HepG2 (cell line): ENCODE measurements around the gene ELF2. TPM values are rescaled to one million over a fixed set of nuclear protein-coding genes. Genes with fewer than 3 reads are reported as not detected.
A peak's percentile ranks its signal among the peaks of the same experiment; 100 is the strongest.

Experiments used
- AHDC1 ChIP-seq: sonication (generic); formaldehyde crosslinking; IDR thresholded peaks from 2 replicates; pipeline ENCODE4 v1.5.1; 2020; ENCODE audit warnings: mild to moderate bottlenecking, missing genetic modification reagents, borderline replicate concordance
- CENPBD1 ChIP-seq: sonication (generic); formaldehyde crosslinking; IDR thresholded peaks from 2 replicates; pipeline ENCODE4 v1.8.0; 2022; ENCODE audit warnings: missing genetic modification reagents, low read depth, mild to moderate bottlenecking, borderline replicate concordance
- E2F1 ChIP-seq: sonication (generic); formaldehyde crosslinking; IDR thresholded peaks from 2 replicates; pipeline ENCODE4 v1.5.0; 2020; ENCODE audit warnings: missing genetic modification reagents
- ERF ChIP-seq: IDR thresholded peaks from 2 replicates; pipeline ENCODE4 v1.6.1; 2018; ENCODE audit warnings: missing biosample characterization, missing genetic modification reagents
- FOXA3 ChIP-seq: IDR thresholded peaks from 2 replicates; pipeline ENCODE4 v1.6.1; 2016; ENCODE audit warnings: missing genetic modification reagents, missing compliant biosample characterization
- FOXK1 ChIP-seq: sonication (generic); formaldehyde crosslinking; IDR thresholded peaks from 2 replicates; pipeline ENCODE4 v1.4.0; 2020; ENCODE audit warnings: low read depth, missing genetic modification reagents, borderline replicate concordance
- HES4 ChIP-seq: sonication (generic); formaldehyde crosslinking; IDR thresholded peaks from 2 replicates; pipeline ENCODE4 v1.9.0; 2021; ENCODE audit warnings: mild to moderate bottlenecking, missing genetic modification reagents, borderline replicate concordance
- KAT8 ChIP-seq: IDR thresholded peaks from 2 replicates; pipeline ENCODE4 v1.6.1; 2016; ENCODE audit warnings: missing genetic modification reagents, missing compliant biosample characterization
- KLF11 ChIP-seq: IDR thresholded peaks from 2 replicates; pipeline ENCODE4 v1.6.1; 2016; ENCODE audit warnings: missing compliant biosample characterization
- MAFG ChIP-seq: sonication (generic); formaldehyde crosslinking; IDR thresholded peaks from 2 replicates; pipeline ENCODE4 v1.5.1; 2020; ENCODE audit warnings: mild to moderate bottlenecking, missing genetic modification reagents
- MED1 ChIP-seq: sonication (generic); formaldehyde crosslinking; IDR thresholded peaks from 2 replicates; pipeline ENCODE4 v1.4.0; 2020; ENCODE audit warnings: missing genetic modification reagents
- NFE2L1 ChIP-seq: sonication (generic); formaldehyde crosslinking; IDR thresholded peaks from 2 replicates; pipeline ENCODE4 v1.4.0; 2020; ENCODE audit warnings: missing genetic modification reagents, mild to moderate bottlenecking, borderline replicate concordance
- NONO ChIP-seq, 2 experiments: fragments of 450-650 bp in 1 of 2; sonication (generic) in 1 of 2; formaldehyde crosslinking in 1 of 2; IDR thresholded peaks in 1 of 2; conservative IDR thresholded peaks in 1 of 2; 2 replicates each; pipeline versions ENCODE4 v1.6.1 to v1.8.0; 2017 to 2022; ENCODE audit warnings: mild to moderate bottlenecking in 1 of 2, missing genetic modification reagents in 1 of 2, moderate library complexity in 1 of 2
- POLR2A ChIP-seq, 2 experiments: IDR thresholded peaks; 2 replicates each; pipeline ENCODE4 v1.6.1; 2011; ENCODE audit warnings: low read depth in 2 of 2, low read length in 2 of 2, mild to moderate bottlenecking in 1 of 2, moderate library complexity in 1 of 2; ENCODE audit not compliant: insufficient read depth in 1 of 2
- POLR2AphosphoS5 ChIP-seq: IDR thresholded peaks from 2 replicates; pipeline ENCODE4 v1.6.1; 2012; ENCODE audit warnings: low read depth, low read length
- SIX1 ChIP-seq: sonication (generic); formaldehyde crosslinking; IDR thresholded peaks from 2 replicates; pipeline ENCODE4 v1.4.0; 2020; ENCODE audit warnings: missing genetic modification reagents, borderline replicate concordance
- TBX2 ChIP-seq: sonication (generic); formaldehyde crosslinking; IDR thresholded peaks from 2 replicates; pipeline ENCODE4 v1.5.0; 2020; ENCODE audit warnings: missing genetic modification reagents, mild to moderate bottlenecking, borderline replicate concordance
- TRIM24 ChIP-seq: sonication (generic); formaldehyde crosslinking; IDR thresholded peaks from 2 replicates; pipeline ENCODE4 v1.8.0; 2022; ENCODE audit warnings: mild to moderate bottlenecking, missing genetic modification reagents
- ZNF556 ChIP-seq: sonication (generic); formaldehyde crosslinking; IDR thresholded peaks from 2 replicates; pipeline ENCODE4 v1.4.0; 2020; ENCODE audit warnings: mild to moderate bottlenecking, missing genetic modification reagents, borderline replicate concordance
- ZNF589 ChIP-seq: sonication (generic); formaldehyde crosslinking; conservative IDR thresholded peaks from 2 replicates; pipeline ENCODE4 v1.8.0; 2022; ENCODE audit warnings: mild to moderate bottlenecking, moderate library complexity, missing genetic modification reagents
- ZNF883 ChIP-seq: sonication (generic); formaldehyde crosslinking; IDR thresholded peaks from 2 replicates; pipeline ENCODE4 v1.5.1; 2020; ENCODE audit warnings: mild to moderate bottlenecking, missing genetic modification reagents; ENCODE audit errors: not compliant biosample characterization
- ZNF891 ChIP-seq: sonication (generic); formaldehyde crosslinking; IDR thresholded peaks from 2 replicates; pipeline ENCODE4 v1.5.0; 2020; ENCODE audit warnings: mild to moderate bottlenecking, missing genetic modification reagents
- ZSCAN30 ChIP-seq: sonication (generic); formaldehyde crosslinking; IDR thresholded peaks from 2 replicates; pipeline ENCODE4 v1.5.0; 2020; ENCODE audit warnings: mild to moderate bottlenecking, missing genetic modification reagents
- polyA plus RNA-seq, 8 experiments: library from polyadenylated mRNA; depleted of rRNA in 3 of 8; stranded (reverse) in 7 of 8; unstranded in 1 of 8; fragments of >200 nt; fragmentation: Illumina TruSeq in 4 of 8; extraction: Trizol in 4 of 8; gene quantifications; 2 replicates each; pipeline versions ENCODE4 v1.2.1 to v1.2.3, GENCODE V29; 2011 to 2016; ENCODE audit warnings: low read depth in 4 of 8, missing spikeins in 1 of 8, mixed read lengths in 1 of 8; ENCODE audit not compliant: insufficient read depth in 1 of 8
- total RNA-seq, 5 experiments: library from RNA; depleted of rRNA; stranded (reverse); fragments of >200 nt; fragmentation: Illumina TruSeq; extraction: Trizol; gene quantifications; 2 replicates each; pipeline ENCODE4 v1.2.3, GENCODE V29; 2016; ENCODE audit warnings: low read depth in 1 of 5

ELF2 gene
- total and polyA plus RNA-seq, 2 of the 13 experiments (the other 11 are each of a cell fraction or from before 2014, with no cell fraction given), result 28.6 to 35.4 TPM

GRCh38 chr4:139015269-139015947 lies 161.6 kb downstream of the ELF2 start, which contains the start of gene NOCT (continued):
- TF ChIP-seq KAT8 (CRISPR knock-in tag) (peak; percentile 58; the same call in 1 of the 2 replicates), MAFG (no peak; the same call in 1 of the 2 replicates), ZNF556 (CRISPR knock-in tag) (0 out of 2 replicates have a peak, but pooled peaks have one; percentile 15), TRIM24 (CRISPR knock-in tag) (no peak), POLR2AphosphoS5 (peak; percentile 92), AHDC1 (CRISPR knock-in tag) (peak; percentile 52; the same call in 1 of the 2 replicates), ERF (peak; percentile 15; the same call in 1 of the 2 replicates), KLF11 (CRISPR knock-in tag) (no peak), NONO (IDR thresholded peaks at IDR 0.05) (no peak), NONO (CRISPR knock-in tag; conservative IDR thresholded peaks at IDR 0.05) (peak; percentile 94), NFE2L1 (CRISPR knock-in tag) (no peak), CENPBD1 (CRISPR knock-in tag) (no peak), FOXA3 (CRISPR knock-in tag) (0 out of 2 replicates have a peak, but pooled peaks have one; percentile 18), FOXK1 (CRISPR knock-in tag) (0 out of 2 replicates have a peak, but pooled peaks have one; percentile 65), HES4 (CRISPR knock-in tag) (peak; percentile 75), ZNF589 (CRISPR knock-in tag) (peak; percentile 71; the same call in 1 of the 2 replicates), SIX1 (CRISPR knock-in tag) (0 out of 2 replicates have a peak, but pooled peaks have one; percentile 11), ZSCAN30 (CRISPR knock-in tag) (0 out of 2 replicates have a peak, but pooled peaks have one; percentile 57), ZNF883 (CRISPR knock-in tag) (peak; percentile 45), E2F1 (CRISPR knock-in tag) (peak; percentile 63; the same call in 1 of the 2 replicates), MED1 (peak; percentile 35), POLR2A (IDR thresholded peaks at IDR 0.05; ENCODE audit: insufficient read depth in 1 of 2, low read depth in 2 of 2, low read length in 2 of 2) (peak; percentile 96 to 97), TBX2 (CRISPR knock-in tag) (peak; percentile 76; the same call in 1 of the 2 replicates), ZNF891 (CRISPR knock-in tag) (peak; percentile 88; the same call in 1 of the 2 replicates)
